ENCODE results near the gene ARFIP1. TPM values are rescaled to one million over a fixed set of nuclear protein-coding genes. Genes with fewer than 3 reads are reported as not detected.

The ARFIP1 gene
- total RNA-seq, 1 experiment from 2014 or later = 32.7 TPM

DNA sequence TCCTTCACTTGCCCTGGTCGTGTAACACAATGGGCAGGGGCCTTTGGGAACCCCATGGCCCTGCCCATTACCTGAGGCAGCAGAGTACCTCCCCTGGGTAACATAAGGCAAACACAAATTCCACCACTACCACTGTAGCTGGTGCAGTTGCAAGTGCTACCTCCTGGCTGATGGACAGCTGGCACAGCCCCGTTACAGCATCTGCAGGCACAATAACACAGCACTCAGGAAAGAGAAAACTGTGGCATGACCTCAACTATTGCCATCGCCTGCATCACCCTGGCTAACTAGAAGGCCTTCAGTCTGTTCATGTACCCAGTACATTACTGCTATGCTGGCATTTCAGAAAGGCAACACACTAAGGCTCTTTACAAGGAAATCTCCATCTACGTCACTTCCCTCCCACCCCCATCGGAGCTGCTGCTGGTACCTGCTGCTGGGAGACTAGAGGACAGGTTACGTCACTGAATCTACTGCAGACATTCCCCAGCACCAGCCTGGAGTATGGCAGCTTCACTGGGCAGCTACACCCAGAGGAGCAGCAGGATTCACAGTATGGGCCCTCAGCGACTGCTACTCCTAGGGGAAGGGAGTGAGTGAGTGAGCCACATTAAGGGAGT lies 39.4 kb downstream of the ARFIP1 start:
- POLR2A ChIA-PET = no interaction called here
- no peak overlapping the region for H3K4me3 ChIP-seq (replicated peaks in 1 of 2; ENCODE audit: low read depth in 1 of 2, low read length in 2 of 2)
- H3K4me1 ChIP-seq (ENCODE audit: control insufficient read depth in 1 of 2, insufficient read depth in 2 of 2, low read length in 2 of 2) = no peaks in the 10 kb centered on the region
- CTCF ChIA-PET = no interaction called here
- intact Hi-C loops (cut with micrococcal nuclease) = no loop called here
- H3K9me3 ChIP-seq (ENCODE audit: control insufficient read depth in 1 of 2, insufficient read depth in 1 of 2, low read depth in 1 of 2, low read length in 2 of 2) = no peaks in the 10 kb centered on the region
- RAD21 ChIA-PET (ENCODE audit: low non-redundant PET in 1 of 2, low total read pairs in 2 of 2, uncharacterized antibody in 2 of 2, unreplicated experiment in 2 of 2) = no interaction called here
- DNase-seq (ENCODE audit: low read depth, low spot score) (no peak), ATAC-seq (no peak)
- H2AFZ ChIP-seq (ENCODE audit: low read depth, low read length, poor library complexity, severe bottlenecking) = no peak overlapping the region
- H3K9me2 ChIP-seq (ENCODE audit: insufficient read depth) = no peaks in the 10 kb centered on the region
- no peak overlapping the region for H3K4me2 ChIP-seq (ENCODE audit: low read length)
- H3K27me3 ChIP-seq (ENCODE audit: insufficient read depth, low read length) = no peaks in the 10 kb centered on the region
- no peaks in the 10 kb centered on the region for H4K20me1 ChIP-seq (ENCODE audit: insufficient read depth)
- no peaks in the 10 kb centered on the region for H3K79me2 ChIP-seq (ENCODE audit: insufficient read depth, low read length)
- TF ChIP-seq, protein P1, sequence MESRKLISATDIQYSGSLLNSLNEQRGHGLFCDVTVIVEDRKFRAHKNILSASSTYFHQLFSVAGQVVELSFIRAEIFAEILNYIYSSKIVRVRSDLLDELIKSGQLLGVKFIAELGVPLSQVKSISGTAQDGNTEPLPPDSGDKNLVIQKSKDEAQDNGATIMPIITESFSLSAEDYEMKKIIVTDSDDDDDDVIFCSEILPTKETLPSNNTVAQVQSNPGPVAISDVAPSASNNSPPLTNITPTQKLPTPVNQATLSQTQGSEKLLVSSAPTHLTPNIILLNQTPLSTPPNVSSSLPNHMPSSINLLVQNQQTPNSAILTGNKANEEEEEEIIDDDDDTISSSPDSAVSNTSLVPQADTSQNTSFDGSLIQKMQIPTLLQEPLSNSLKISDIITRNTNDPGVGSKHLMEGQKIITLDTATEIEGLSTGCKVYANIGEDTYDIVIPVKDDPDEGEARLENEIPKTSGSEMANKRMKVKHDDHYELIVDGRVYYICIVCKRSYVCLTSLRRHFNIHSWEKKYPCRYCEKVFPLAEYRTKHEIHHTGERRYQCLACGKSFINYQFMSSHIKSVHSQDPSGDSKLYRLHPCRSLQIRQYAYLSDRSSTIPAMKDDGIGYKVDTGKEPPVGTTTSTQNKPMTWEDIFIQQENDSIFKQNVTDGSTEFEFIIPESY (IDR thresholded peaks at IDR 0.05; ENCODE audit: extremely low read depth, insufficient replicate concordance, low read length) = no peak
- H3K36me3 ChIP-seq (ENCODE audit: control insufficient read depth in 1 of 2, insufficient read depth in 2 of 2, low read length in 2 of 2) = no peaks in the 10 kb centered on the region
- H3K9ac ChIP-seq (ENCODE audit: low read length) = no peak overlapping the region
- BruUV-seq (replicated peaks) = no TSS peak
- no peak overlapping the region for H3K27ac ChIP-seq (ENCODE audit: low read depth, low read length)

DNA sequence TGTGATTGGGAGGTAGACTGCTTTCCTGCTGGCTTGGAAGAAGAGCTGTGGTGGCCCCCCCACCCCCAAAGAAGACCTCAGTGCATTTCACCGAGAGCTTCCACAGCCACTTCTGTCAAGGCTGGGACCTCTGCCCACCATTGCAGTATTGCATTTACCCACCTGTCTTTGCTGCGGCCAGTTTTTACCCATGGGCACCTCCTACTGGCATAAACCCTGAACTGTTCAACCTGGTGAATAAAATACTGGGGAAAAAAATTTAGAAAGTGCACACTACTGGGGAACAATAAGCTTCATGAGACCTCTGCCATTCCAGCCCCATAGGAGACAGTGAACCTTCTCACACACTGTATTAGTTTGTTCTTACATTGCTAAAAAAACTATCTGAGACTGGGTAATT lies 40.3 kb downstream of the ARFIP1 start:
- ChIA-PET CTCF (no interaction called here), RAD21 (ENCODE audit: low non-redundant PET in 1 of 2, low total read pairs in 2 of 2, uncharacterized antibody in 2 of 2, unreplicated experiment in 2 of 2) (no interaction called here), POLR2A (no interaction called here)
- no peak overlapping the region for H3K27ac ChIP-seq (ENCODE audit: low read depth, low read length)
- no peak overlapping the region for H3K4me3 ChIP-seq (replicated peaks in 1 of 2; ENCODE audit: low read depth in 1 of 2, low read length in 2 of 2)
- TF ChIP-seq, protein P2, sequence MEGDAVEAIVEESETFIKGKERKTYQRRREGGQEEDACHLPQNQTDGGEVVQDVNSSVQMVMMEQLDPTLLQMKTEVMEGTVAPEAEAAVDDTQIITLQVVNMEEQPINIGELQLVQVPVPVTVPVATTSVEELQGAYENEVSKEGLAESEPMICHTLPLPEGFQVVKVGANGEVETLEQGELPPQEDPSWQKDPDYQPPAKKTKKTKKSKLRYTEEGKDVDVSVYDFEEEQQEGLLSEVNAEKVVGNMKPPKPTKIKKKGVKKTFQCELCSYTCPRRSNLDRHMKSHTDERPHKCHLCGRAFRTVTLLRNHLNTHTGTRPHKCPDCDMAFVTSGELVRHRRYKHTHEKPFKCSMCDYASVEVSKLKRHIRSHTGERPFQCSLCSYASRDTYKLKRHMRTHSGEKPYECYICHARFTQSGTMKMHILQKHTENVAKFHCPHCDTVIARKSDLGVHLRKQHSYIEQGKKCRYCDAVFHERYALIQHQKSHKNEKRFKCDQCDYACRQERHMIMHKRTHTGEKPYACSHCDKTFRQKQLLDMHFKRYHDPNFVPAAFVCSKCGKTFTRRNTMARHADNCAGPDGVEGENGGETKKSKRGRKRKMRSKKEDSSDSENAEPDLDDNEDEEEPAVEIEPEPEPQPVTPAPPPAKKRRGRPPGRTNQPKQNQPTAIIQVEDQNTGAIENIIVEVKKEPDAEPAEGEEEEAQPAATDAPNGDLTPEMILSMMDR (IDR thresholded peaks at IDR 0.05 in 2 of 3, conservative IDR thresholded peaks at IDR 0.05 in 1 of 3; ENCODE audit: borderline replicate concordance in 1 of 3, insufficient read depth in 1 of 3, low read depth in 2 of 3, low read length in 2 of 3) = peak in 2 of 3 experiments; percentile 14 to 33; a peak in 3 of 6 replicates
- no peak for TF ChIP-seq EZH2 (IDR thresholded peaks at IDR 0.05)
- no peaks in the 10 kb centered on the region for H3K36me3 ChIP-seq (ENCODE audit: control insufficient read depth in 1 of 2, insufficient read depth in 2 of 2, low read length in 2 of 2)
- H3K9me3 ChIP-seq (ENCODE audit: control insufficient read depth in 1 of 2, insufficient read depth in 1 of 2, low read depth in 1 of 2, low read length in 2 of 2) = no peaks in the 10 kb centered on the region
- no peak for DNase-seq (ENCODE audit: low read depth, low spot score)
- no peaks in the 10 kb centered on the region for H3K27me3 ChIP-seq (ENCODE audit: insufficient read depth, low read length)
- no peak overlapping the region for H2AFZ ChIP-seq (ENCODE audit: low read depth, low read length, poor library complexity, severe bottlenecking)
- no peaks in the 10 kb centered on the region for H3K9me2 ChIP-seq (ENCODE audit: insufficient read depth)
- H4K20me1 ChIP-seq (ENCODE audit: insufficient read depth) = no peaks in the 10 kb centered on the region
- ATAC-seq = no peak
- BruUV-seq (replicated peaks) = no TSS peak
- no peak overlapping the region for H3K9ac ChIP-seq (ENCODE audit: low read length)
- H3K79me2 ChIP-seq (ENCODE audit: insufficient read depth, low read length) = no peaks in the 10 kb centered on the region
- H3K4me2 ChIP-seq (ENCODE audit: low read length) = no peak overlapping the region
- intact Hi-C loops (cut with micrococcal nuclease) = no loop called here
- H3K4me1 ChIP-seq (ENCODE audit: control insufficient read depth in 1 of 2, insufficient read depth in 2 of 2, low read length in 2 of 2) = no peaks in the 10 kb centered on the region
